ENCODE data around the gene BPIFB3.

The BPIFB3 gene

DNA sequence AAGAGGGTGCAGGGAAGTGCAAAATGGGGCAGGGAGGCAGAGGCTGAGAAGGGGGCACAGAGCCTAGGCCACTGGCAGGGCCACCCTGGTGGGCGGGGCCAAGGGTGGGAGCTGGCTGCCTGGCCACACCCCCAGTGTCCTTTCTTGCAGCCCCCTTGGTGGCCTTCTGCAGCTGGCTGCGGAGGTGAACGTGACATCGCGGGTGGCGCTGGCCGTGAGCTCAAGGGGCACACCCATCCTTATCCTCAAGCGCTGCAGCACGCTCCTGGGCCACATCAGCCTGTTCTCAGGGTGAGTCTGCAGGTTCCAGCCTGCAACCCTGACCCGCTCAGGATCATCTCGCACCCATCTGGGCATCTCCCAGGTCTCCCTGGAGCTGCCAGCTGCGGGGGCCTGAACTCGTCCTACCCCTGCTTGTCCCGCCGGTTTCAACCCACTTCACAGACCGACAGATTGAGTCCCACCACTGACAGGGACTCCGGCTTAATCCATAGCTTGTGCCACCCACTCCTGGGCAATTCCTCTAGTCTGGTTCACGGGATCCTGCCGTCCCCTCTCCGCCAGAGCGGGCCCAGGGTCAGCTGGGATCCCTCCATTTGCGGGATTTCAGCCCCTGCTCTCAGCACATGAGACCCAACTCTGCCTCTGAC is 6.2 kb downstream of the BPIFB3 start:
- no peak overlapping the region for H3K27ac ChIP-seq
- TF ChIP-seq, protein P1, sequence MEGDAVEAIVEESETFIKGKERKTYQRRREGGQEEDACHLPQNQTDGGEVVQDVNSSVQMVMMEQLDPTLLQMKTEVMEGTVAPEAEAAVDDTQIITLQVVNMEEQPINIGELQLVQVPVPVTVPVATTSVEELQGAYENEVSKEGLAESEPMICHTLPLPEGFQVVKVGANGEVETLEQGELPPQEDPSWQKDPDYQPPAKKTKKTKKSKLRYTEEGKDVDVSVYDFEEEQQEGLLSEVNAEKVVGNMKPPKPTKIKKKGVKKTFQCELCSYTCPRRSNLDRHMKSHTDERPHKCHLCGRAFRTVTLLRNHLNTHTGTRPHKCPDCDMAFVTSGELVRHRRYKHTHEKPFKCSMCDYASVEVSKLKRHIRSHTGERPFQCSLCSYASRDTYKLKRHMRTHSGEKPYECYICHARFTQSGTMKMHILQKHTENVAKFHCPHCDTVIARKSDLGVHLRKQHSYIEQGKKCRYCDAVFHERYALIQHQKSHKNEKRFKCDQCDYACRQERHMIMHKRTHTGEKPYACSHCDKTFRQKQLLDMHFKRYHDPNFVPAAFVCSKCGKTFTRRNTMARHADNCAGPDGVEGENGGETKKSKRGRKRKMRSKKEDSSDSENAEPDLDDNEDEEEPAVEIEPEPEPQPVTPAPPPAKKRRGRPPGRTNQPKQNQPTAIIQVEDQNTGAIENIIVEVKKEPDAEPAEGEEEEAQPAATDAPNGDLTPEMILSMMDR (conservative IDR thresholded peaks at IDR 0.05): no peak

DNA sequence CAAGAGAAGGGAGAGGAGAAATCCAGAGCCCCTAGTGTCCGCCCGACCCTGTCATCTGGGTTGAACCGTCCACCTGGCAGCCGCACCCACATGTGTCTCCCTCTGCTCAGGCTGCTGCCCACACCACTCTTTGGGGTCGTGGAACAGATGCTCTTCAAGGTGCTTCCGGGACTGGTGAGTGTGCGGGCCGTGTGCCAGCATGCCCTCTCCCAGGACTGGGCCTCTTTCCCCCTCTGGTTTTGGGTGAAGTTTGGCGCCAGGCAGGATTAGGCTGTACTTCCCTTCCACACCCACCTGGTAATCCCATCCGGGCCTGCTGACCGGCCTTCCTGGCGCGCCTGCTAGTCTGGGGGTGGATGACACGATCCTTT is 7.9 kb downstream of the BPIFB3 start:
- no peak overlapping the region for H3K27ac ChIP-seq
- TF ChIP-seq, protein P1 (conservative IDR thresholded peaks at IDR 0.05): no peak
- no peak for TF ChIP-seq ZFX (IDR thresholded peaks at IDR 0.05)

DNA sequence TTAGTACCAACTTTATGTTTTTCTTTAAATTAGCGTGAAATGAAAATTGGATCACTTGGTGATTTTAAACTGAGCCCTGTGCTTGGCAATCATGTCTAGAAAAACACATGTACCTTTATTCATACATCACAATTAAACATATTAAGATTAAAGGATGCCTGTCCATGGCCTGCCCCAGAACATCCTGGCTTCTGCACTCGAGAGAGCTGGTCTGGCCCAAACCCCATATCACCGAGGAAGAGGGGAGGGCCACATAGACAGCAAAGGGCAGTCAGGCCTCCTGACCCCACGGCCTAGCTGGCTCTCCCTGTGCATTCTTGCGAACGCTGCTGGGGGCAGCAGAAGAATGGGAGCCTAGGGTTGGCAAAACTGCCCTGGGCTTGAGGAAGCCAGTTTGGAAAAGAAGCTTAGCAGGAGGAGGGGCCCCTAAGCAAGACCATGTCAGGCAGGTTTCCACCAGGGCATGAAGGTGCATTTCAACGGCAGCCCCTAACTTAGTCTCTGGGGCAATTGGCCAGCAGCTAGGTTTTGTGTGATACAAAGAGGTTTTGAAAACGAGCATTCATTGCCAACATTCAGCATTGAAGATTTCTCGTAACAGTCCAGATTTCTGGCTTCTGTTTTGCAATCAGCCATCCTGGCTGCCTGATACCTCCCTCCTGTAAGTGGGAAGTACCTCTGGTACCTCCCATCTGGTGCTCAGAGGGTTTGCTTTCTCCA is 8.6 kb downstream of the BPIFB3 start:
- H3K27ac ChIP-seq: no peak overlapping the region
- TF ChIP-seq ZFX (IDR thresholded peaks at IDR 0.05): no peak
- TF ChIP-seq, protein P1 (conservative IDR thresholded peaks at IDR 0.05): no peak

DNA sequence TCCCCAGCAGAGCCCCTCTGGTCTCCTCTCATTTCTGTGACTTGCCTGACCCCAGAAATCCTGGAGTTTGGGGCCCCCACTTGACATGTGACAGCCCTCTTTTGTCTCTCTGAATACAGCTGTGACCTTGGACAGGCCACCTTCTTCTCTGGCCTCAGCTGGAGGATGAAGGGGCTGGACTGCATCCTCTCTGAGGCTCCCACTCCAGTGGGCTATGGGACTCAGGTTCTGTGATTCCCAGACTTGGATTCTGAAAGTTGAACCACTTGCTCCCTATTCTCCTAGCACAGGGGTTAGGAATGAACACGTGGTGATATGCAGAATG is 9.1 kb downstream of the BPIFB3 start:
- no peak overlapping the region for H3K27ac ChIP-seq
- no peak for TF ChIP-seq ZFX (IDR thresholded peaks at IDR 0.05)
- TF ChIP-seq, protein P1 (conservative IDR thresholded peaks at IDR 0.05): no peak

DNA sequence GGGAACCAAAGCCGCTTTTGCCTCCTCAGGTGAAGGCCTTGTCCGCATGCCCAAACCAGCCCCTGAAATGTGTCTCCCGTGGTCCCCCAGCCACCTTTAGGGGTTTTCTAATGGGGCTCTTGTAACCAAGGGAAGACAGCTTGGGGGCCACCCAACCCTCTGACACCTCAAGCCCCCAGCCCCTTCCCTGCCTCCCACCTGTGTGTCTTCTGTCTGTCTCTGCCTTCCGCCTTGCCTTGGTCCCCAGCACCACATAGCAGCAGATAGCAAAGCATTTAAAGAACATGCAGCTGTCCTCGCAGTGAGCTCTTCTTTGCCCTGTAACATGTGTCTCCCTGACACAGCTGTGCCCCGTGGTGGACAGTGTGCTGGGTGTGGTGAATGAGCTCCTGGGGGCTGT is 9.6 kb downstream of the BPIFB3 start:
- TF ChIP-seq ZFX (IDR thresholded peaks at IDR 0.05): no peak
- TF ChIP-seq, protein P1 (conservative IDR thresholded peaks at IDR 0.05): no peak
- no peak overlapping the region for H3K27ac ChIP-seq

DNA sequence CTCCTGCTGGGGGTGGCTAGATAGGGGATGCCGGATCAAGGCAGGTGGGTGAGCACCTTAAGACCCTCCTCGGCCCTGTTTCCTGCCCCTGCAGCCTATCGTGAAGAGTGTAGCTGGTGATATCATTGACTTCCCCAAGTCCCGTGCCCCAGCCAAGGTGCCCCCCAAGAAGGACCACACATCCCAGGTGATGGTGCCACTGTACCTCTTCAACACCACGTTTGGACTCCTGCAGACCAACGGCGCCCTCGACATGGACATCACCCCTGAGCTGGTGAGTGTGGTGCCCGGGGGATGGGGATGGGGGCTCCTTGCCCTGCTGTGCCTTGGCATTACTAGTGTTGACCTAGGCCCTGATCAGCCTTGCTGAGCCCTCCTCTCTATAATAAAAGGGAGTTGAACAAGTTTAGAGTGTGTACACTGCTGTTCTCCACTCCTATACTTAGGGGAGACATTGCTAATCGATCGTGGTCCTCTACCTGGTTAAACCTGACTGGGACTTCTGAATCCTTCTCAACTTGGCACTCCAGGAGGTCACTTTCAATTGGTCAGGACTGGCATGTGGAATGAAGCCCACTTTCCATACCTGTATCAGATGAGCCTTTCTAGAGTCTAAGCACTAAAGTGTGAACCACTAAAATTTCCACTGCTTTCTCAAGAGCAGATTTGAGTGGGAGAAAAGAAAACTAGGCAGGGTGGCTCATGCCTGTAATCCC is 11.0 kb downstream of the BPIFB3 start:
- TF ChIP-seq, protein P1 (conservative IDR thresholded peaks at IDR 0.05): no peak
- no peak for TF ChIP-seq ZFX (IDR thresholded peaks at IDR 0.05)
- no peak overlapping the region for H3K27ac ChIP-seq

DNA sequence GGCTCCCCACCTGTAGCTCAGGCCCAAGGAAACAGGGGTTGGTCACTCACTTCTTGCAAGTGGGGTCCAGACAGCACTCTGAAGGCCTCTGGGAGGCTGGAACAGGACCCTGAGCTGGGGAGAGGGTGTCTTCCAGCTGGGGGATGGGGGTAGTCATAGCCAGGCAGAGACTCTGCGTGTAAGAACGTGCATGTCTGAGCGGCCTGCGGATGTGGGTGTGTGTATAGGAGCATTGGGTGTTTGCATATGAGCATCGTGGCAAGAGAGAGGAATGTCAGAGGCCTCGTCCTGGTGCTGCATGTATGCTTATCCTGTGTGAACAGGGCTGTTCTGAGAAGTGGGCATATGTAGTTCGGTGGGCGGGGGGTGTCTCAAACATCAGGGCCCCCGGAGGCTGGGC is 12.1 kb downstream of the BPIFB3 start:
- TF ChIP-seq, protein P1 (conservative IDR thresholded peaks at IDR 0.05): no peak
- TF ChIP-seq ZFX (IDR thresholded peaks at IDR 0.05): no peak
- no peak overlapping the region for H3K27ac ChIP-seq
